Sigmoid colon (tissue), 4 donors: ENCODE data around the gene TOM1L2.

Experiments
- EP300 ChIP-seq, 4 donors: sonication (generic); formaldehyde crosslinking; IDR thresholded peaks; one replicate each; pipeline ENCODE4 v1.6.1; 2017; ENCODE audit warnings: antibody characterized with exemption in 4 of 4
- POLR2A ChIP-seq, 2 donors: fragments of 450-650 bp; IDR thresholded peaks; one replicate each; pipeline ENCODE4 v1.6.1; 2016; ENCODE audit warnings: antibody characterized with exemption in 2 of 2, mild to moderate bottlenecking in 2 of 2, moderate library complexity in 2 of 2
- TF ChIP-seq, protein P1 (sequence below), 4 experiments: fragments of 450-650 bp in 3 of 4; fragments of 200-600 bp in 1 of 4; IDR thresholded peaks; one replicate each; pipeline ENCODE4 v1.5.1; 2016 to 2019; ENCODE audit warnings: antibody characterized with exemption in 4 of 4, mild to moderate bottlenecking in 3 of 4, moderate library complexity in 2 of 4

GRCh38 chr17:17819111-17819510, 153.1 kb downstream of the TOM1L2 start:
- TF ChIP-seq, protein P1, sequence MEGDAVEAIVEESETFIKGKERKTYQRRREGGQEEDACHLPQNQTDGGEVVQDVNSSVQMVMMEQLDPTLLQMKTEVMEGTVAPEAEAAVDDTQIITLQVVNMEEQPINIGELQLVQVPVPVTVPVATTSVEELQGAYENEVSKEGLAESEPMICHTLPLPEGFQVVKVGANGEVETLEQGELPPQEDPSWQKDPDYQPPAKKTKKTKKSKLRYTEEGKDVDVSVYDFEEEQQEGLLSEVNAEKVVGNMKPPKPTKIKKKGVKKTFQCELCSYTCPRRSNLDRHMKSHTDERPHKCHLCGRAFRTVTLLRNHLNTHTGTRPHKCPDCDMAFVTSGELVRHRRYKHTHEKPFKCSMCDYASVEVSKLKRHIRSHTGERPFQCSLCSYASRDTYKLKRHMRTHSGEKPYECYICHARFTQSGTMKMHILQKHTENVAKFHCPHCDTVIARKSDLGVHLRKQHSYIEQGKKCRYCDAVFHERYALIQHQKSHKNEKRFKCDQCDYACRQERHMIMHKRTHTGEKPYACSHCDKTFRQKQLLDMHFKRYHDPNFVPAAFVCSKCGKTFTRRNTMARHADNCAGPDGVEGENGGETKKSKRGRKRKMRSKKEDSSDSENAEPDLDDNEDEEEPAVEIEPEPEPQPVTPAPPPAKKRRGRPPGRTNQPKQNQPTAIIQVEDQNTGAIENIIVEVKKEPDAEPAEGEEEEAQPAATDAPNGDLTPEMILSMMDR (IDR thresholded peaks at IDR 0.05) = no peak
- TF ChIP-seq EP300 (IDR thresholded peaks at IDR 0.05) (no peak), POLR2A (IDR thresholded peaks at IDR 0.05) (no peak)
